HG02973 (cell line): ENCODE data around the gene TPM3.
A peak's percentile ranks its signal among the peaks of the same experiment; 100 is the strongest.
"Not testable (repeated sequence)": the region's sequence is repeated elsewhere in the genome, so short reads cannot be mapped to it uniquely, and the experiment has no call there.

Source experiments
- ATAC-seq: cut with Tn5 transposase; IDR thresholded peaks from one replicate; pipeline ENCODE4 v1.9.1; 2021; ENCODE audit warnings: moderate library complexity; ENCODE audit not compliant: unreplicated experiment

TPM3 gene

DNA sequence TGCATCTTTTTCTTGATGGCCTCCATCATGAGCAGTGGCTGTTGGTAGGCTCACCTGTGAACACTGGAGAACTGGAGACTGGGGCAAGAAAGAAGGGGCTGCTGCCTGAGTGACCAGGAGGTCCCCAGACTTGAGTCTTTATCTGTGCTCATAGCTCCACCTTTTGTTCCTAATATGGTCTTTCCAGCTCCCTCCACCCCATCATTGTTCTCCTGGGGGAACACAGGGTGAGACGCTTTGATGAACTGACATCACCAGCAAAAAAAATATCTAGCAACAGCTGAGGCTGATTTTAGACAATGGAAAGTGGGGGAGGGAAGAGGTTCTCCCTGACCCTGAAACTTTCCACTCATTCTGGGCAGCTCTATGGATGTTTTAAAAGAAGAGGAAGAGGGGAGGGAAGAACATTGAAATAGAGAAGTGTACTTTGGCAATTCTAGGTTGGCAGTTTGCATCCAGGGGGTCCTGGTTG lies at the start of gene TPM3:
TSS of gene TPM3 (minus strand) at position 111 of the 472 bp plus-strand sequence. CDS start at position 29, 82 bp downstream.
- no peak for ATAC-seq

DNA sequence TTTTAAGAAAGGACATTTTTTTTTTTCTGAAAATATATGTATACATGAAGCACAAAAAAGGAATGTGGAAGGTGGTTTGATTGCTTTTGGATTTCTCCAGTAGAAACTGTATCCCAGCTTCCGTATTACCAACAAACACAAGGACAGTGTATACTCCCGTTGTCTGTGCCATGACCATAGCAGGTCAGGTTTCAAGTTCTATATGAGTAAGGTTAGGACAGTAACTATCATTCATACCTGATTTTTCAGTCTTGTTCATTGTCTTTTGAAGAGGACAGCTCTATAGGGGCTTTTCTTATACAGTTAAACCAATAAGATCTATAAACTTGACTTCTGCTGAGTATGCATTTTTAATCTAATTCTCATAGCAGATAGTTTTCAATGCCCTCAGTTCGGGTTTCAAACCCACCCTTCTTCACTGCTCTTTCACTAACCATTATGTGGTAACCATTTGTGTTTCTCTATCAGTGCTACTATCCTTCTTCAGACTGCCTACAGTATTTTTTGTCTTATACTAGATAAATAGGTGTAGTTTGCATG lies 48.5 kb upstream of the TPM3 start:
- ATAC-seq: no peak

GRCh38 chr1:154239491-154239890 lies 47.6 kb upstream of the TPM3 start:
- ATAC-seq: no peak

- no peak for ATAC-seq
Measured at GRCh38 chr1:154237880-154238506, 46.1 kb upstream of the TPM3 start.

- no peak for ATAC-seq
Measured at GRCh38 chr1:154237435-154237834, 45.5 kb upstream of the TPM3 start.

DNA sequence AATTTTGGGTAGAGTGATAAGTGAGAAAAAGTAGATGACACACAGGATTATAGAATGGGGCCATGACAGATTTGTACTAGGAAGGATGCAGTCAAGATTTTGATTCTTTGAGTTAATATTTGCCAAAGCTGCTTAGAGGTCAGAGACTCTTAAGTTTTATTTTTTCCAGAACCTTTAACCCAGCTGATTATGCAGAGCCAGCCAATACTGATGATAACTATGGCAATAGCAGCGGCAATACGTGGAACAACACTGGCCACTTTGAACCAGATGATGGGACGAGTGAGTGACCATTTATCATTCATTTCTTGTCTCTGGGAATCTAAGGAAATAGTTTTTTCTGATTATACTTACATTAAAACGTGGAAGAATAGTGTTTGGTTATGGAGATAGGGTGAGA lies 45.0 kb upstream of the TPM3 start:
- no peak for ATAC-seq

GRCh38 chr1:154233127-154233526 lies 41.2 kb upstream of the TPM3 start:
- ATAC-seq: not testable (repeated sequence)

GRCh38 chr1:154231112-154231511 lies 39.2 kb upstream of the TPM3 start:
- ATAC-seq: not testable (repeated sequence)

- no peak for ATAC-seq
Measured at GRCh38 chr1:154225370-154225769, 33.5 kb upstream of the TPM3 start.

DNA sequence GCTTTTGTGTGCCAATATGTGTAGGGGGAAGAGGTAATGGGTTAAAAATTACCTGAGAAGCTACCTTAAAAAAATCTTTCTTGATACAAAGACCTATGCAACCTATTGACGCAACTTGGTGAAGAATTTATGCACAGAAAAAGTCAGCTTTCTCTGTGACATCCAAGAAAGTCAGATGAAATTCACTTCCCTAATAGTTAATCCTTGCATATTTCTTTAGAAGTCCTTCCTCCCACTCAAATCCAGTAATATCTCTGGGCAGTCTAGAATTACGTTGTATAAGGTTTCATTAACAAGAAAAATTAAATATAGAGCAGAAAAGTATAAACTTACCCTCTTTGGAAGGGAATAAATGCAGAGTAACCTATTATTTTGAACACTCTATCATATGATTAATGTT lies 31.7 kb upstream of the TPM3 start:
- ATAC-seq: no peak

GRCh38 chr1:154222918-154223317 lies 31.0 kb upstream of the TPM3 start:
- ATAC-seq: no peak

DNA sequence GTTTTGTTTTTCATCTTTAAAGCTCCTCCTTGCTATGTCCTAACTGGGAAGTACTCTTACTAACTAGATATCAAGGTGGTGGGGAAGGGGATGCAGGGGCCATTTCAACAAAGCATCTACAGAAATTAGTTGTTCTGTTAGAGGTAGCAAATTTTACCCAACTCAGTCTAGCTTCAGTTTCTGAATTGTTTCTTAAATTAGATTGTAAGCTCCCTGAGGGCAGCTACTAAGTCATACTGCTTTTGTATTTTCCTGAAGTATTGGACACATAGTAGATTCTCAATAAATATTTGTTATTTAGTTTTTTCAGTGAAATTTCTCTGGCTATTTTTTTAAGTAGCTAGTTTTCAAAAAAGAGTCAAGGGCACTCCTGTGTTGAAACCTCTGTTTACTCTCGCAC lies 30.6 kb upstream of the TPM3 start:
- no peak for ATAC-seq

DNA sequence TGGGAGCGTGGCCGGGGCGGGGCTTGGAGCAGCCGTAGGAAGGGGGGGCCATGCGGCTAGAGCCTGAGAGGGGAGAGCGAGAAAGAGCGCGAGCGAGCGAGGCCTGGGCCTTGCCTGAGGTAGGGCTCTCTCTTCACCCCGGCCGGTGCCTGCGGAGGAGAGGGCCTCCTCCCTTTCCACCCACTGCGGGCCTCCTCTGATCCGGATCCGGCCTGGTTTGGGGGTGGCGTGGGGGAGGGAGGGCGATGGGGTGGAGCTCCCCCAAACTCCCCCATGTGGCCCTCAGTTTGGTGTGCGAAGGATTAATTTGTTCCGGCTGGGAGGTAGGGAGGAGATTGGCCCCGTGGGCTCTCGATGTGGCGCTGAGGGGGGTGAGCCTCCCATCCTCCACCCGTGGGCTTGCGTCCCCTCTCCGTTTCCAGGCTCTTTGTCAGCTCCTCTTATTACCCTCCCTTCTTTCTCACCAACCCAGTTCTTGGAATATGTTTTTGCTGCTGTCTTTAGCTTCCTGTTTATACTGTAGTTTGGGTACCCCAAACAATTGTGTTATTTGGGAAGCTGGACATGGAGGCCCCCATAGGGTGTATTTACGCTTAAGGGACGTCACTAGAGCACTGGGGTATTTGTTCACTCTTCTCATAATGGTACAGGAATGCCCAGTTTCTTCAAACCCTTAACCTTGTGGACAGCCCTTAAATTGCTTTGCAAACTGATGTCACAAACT lies 29.5 kb upstream of the TPM3 start:
- ATAC-seq: peak; percentile 12

DNA sequence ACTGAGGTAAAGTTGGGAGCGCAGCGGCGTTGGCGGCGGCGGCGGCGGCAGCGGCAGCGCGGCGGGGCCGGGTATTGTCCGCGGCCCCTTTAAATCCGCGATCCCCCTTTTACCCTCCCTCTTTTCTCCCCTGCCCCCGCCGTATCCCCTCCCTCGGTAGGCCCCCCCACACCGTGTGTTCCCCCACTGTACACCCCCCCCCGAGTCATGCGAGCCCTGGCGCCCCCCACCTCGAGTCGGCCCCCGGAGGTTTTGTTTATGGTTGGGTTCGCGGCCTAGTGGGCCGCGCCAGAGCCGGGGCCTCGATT lies 29.0 kb upstream of the TPM3 start:
- ATAC-seq: no peak

DNA sequence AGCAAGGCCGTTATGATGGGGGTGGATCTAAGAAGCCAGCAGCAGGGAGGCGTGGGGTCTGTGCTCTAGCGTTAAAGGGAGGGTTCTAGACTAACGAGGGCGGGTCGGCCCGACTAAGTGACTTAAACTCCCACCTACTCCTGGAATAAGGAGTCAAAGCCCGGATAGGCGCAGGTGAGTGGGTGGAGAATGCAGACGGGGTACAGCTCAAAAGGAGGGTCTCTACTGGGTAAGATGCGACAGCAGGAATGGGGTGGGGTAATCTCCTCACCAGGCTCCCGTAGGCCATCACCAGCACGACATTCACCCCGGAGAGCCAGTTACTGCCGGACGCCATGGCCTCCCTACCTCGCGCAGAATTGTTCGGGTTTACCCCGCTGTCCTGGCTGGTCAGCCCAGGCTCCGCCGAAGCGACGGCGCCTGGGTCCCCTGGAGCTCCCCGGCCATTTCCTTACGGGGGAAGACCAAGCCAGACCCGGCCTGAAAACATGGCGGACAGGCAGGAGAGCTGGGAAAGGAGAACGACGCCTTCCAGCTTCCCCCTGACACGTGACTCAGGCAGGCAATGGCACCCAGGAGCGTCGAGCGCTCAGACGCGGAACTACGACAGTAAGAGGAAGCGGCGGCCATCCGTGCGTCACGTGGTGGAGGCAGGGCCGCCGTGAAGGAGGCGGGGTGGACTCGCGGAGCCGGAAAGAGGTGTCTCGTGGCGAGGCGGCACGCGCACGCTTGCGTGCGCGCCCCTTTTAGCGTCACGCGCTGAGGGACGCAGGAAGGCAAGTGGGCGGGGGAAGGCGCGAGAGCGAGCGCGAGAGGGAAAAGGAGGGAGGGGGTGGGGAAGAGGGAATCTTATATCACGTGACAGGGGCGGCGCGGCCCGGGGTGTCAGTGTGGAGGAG lies 28.4 kb upstream of the TPM3 start, which contains the start of gene UBAP2L:
TSS of gene UBAP2L (plus strand) at position 885 of the 899 bp plus-strand sequence. CDS start 4,169 bp downstream, outside the sequence.
- peak; percentile 89 for ATAC-seq

GRCh38 chr1:154219541-154219940 lies 27.6 kb upstream of the TPM3 start:
- no peak for ATAC-seq

DNA sequence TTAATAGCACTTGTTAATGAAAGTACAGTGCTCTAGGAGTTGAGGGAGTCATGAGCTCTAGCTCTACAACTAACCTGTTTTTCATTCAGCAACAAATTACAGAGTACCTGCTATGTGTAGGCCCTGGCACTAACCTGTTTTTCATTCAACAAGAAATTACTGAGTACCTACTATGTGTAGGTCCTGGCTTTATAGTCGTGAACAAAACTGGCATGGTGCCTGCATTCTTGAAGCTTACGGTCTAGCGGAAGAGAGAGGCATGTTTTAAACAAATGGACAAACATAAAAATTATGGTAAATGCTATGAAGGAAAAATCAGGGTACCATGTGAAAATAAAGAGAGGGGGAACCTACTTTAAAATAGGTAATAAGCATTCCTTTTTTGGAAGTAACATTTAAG lies 26.6 kb upstream of the TPM3 start:
- no peak for ATAC-seq

- no peak for ATAC-seq
Measured at GRCh38 chr1:154213274-154213673, 21.4 kb upstream of the TPM3 start.

DNA sequence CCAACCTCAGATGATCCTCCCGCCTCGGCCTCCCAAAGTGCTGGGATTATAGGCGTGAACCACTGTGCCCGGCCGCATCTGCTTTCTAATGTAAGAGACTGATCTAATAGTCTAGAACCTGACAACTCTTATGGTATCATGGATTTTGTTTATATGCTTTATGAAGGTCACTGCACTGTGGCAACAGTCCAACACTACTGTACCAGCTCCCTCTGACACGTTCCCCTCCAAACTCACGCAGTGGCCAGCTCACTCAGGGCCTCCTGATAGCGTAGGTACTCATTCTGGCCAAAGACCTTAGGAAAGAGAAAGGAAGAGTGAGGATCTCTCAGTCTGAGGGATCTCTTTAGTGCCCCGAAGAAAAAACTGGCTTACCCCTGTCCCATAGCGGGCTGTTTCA lies 20.2 kb upstream of the TPM3 start:
- no peak for ATAC-seq

DNA sequence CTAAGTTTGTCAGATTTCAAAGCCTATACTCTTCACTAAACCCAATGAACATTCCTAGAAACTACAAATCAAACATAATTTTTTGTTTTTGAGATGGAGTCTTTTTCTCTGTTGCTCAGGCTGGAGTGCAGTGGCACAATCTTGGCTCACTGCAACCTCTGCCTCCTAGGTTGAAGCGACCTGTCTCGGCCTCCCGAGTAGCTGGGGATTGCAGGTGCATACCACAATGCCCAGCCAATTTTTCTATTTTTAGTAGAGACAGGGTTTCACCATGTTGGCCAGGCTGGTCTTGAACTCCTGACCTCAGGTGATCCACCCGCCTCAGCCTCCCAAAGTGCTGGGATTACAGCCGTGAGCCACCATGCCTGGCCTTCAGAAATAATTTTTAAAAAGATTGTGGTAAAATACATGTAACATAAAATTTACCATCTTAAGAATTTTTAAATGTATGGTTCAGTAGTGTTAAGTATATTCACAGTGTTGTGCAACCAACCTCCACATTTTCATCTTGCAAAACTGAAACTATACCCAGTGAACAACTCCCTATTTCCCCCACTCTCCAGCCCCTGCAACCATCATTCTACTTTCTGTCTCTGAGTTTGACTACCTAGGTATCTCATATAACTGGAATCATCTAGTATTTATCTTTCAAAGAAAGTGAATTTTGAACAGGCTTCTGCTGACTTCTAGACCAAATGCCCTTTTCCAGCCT lies 16.9 kb upstream of the TPM3 start:
- no peak for ATAC-seq

GRCh38 chr1:154207262-154207661 lies 15.4 kb upstream of the TPM3 start:
- no peak for ATAC-seq
